ENCODE data around the gene CCDC149. TPM values are rescaled to one million over a fixed set of nuclear protein-coding genes. Genes with fewer than 3 reads are reported as not detected.

CCDC149 gene
- total RNA-seq, 1 donor from 2014 or later = 10.2 TPM

DNA sequence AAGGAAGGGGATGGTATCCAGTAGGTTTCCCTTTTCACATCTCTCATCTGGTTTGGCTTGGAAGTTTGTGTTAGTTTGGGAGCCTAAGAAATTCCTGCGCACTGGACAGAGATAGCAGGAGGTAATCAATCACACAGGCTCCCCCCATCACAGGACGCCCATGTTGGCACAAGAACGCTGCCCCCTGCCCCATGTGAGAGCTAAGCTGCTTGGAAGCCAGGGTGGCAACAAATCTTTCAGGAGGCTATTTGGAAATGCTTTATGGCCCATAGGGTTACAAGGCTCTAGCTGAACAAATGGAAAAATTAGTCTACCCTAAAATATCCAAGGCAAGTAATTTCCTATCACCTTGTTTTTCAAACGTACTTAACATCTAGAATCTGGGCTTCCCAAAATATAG is 63.5 kb downstream of the CCDC149 start:
- H3K27ac ChIP-seq (ENCODE audit: low read depth, low read length) = no peak overlapping the region
- FAIRE-seq (no peak), DNase-seq (ENCODE audit: low read depth) (no peak)
- H3K36me3 ChIP-seq (ENCODE audit: insufficient read depth, low read length) = no peaks in the 10 kb centered on the region
- H3K4me1 Mint-ChIP-seq (ENCODE audit: low read depth, unreplicated experiment) = peaks cover 27% of the 10 kb centered on the region
- H3K9ac ChIP-seq (ENCODE audit: low read length) = no peak overlapping the region
- peaks cover 26% of the 10 kb centered on the region for H3K4me1 ChIP-seq (ENCODE audit: insufficient read depth, low read length)
- no peaks in the 10 kb centered on the region for H3K79me2 ChIP-seq (ENCODE audit: insufficient read depth, low read length)
- TF ChIP-seq EZH2 (IDR thresholded peaks at IDR 0.05; ENCODE audit: insufficient read depth, low read length) = no peak
- TF ChIP-seq, protein P1, sequence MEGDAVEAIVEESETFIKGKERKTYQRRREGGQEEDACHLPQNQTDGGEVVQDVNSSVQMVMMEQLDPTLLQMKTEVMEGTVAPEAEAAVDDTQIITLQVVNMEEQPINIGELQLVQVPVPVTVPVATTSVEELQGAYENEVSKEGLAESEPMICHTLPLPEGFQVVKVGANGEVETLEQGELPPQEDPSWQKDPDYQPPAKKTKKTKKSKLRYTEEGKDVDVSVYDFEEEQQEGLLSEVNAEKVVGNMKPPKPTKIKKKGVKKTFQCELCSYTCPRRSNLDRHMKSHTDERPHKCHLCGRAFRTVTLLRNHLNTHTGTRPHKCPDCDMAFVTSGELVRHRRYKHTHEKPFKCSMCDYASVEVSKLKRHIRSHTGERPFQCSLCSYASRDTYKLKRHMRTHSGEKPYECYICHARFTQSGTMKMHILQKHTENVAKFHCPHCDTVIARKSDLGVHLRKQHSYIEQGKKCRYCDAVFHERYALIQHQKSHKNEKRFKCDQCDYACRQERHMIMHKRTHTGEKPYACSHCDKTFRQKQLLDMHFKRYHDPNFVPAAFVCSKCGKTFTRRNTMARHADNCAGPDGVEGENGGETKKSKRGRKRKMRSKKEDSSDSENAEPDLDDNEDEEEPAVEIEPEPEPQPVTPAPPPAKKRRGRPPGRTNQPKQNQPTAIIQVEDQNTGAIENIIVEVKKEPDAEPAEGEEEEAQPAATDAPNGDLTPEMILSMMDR (IDR thresholded peaks at IDR 0.05; ENCODE audit: insufficient read depth, low read depth, low read length) = no peak
- H3K4me2 ChIP-seq (ENCODE audit: low read length) = no peak overlapping the region
- no peak overlapping the region for H3K27ac Mint-ChIP-seq (ENCODE audit: unreplicated experiment)
- peaks cover 3% of the 10 kb centered on the region for H3K36me3 Mint-ChIP-seq (ENCODE audit: low read depth, unreplicated experiment)
- H3K27me3 ChIP-seq (ENCODE audit: insufficient read depth, low read length) = no peaks in the 10 kb centered on the region
- H3K9me3 ChIP-seq (ENCODE audit: insufficient read depth, low read depth, low read length) = no peaks in the 10 kb centered on the region
- H3K4me3 ChIP-seq (ENCODE audit: insufficient read depth, low read depth, low read length) = no peak overlapping the region
- H2AFZ ChIP-seq (ENCODE audit: low read depth, low read length) = no peak overlapping the region
- no peaks in the 10 kb centered on the region for H4K20me1 ChIP-seq (ENCODE audit: insufficient read depth, low read length)
- no peaks in the 10 kb centered on the region for H3K27me3 Mint-ChIP-seq (ENCODE audit: low read depth, unreplicated experiment)
- H3K9me3 Mint-ChIP-seq (ENCODE audit: unreplicated experiment) = peaks cover 2% of the 10 kb centered on the region
- no peak overlapping the region for H3K4me3 Mint-ChIP-seq (ENCODE audit: unreplicated experiment)

DNA sequence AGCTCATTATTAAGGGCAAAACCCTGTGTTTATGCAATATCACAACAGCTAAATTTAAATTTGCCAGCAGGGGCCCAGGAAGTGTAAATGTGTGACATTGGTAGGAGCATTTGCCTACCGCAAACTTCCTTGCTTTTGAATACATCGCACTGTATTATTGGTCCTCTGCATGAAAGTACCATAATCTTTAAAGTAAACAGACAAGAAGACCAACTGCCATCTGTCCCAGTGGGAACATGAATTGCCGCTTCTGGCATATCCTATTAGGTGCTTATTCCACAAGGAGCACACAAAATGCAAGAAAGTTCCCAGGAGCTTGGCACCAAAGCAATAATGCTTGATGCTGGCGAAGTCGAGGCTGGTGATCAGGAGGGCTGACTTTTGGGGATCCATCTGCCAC is 66.1 kb downstream of the CCDC149 start:
- Histone ChIP-seq H3K79me2 (ENCODE audit: insufficient read depth, low read length) (no peaks in the 10 kb centered on the region), H3K27me3 (ENCODE audit: insufficient read depth, low read length) (no peaks in the 10 kb centered on the region), H2AFZ (ENCODE audit: low read depth, low read length) (no peak overlapping the region), H3K9me3 (ENCODE audit: insufficient read depth, low read depth, low read length) (no peaks in the 10 kb centered on the region), H3K36me3 (ENCODE audit: insufficient read depth, low read length) (no peaks in the 10 kb centered on the region), H3K4me3 (ENCODE audit: insufficient read depth, low read depth, low read length) (no peak overlapping the region), H3K4me2 (ENCODE audit: low read length) (no peak overlapping the region), H3K9ac (ENCODE audit: low read length) (no peak overlapping the region), H4K20me1 (ENCODE audit: insufficient read depth, low read length) (no peaks in the 10 kb centered on the region), H3K27ac (ENCODE audit: low read depth, low read length) (no peak overlapping the region), H3K4me1 (ENCODE audit: insufficient read depth, low read length) (peaks cover 13% of the 10 kb centered on the region)
- no peak overlapping the region for H3K27ac Mint-ChIP-seq (ENCODE audit: unreplicated experiment)
- H3K4me3 Mint-ChIP-seq (ENCODE audit: unreplicated experiment) = no peak overlapping the region
- FAIRE-seq (no peak), DNase-seq (ENCODE audit: low read depth) (no peak)
- peaks cover 17% of the 10 kb centered on the region for H3K4me1 Mint-ChIP-seq (ENCODE audit: low read depth, unreplicated experiment)
- TF ChIP-seq, protein P1 (IDR thresholded peaks at IDR 0.05; ENCODE audit: insufficient read depth, low read depth, low read length) = no peak
- no peak for TF ChIP-seq EZH2 (IDR thresholded peaks at IDR 0.05; ENCODE audit: insufficient read depth, low read length)
- H3K9me3 Mint-ChIP-seq (ENCODE audit: unreplicated experiment) = no peaks in the 10 kb centered on the region
- no peaks in the 10 kb centered on the region for H3K27me3 Mint-ChIP-seq (ENCODE audit: low read depth, unreplicated experiment)
- no peaks in the 10 kb centered on the region for H3K36me3 Mint-ChIP-seq (ENCODE audit: low read depth, unreplicated experiment)

DNA sequence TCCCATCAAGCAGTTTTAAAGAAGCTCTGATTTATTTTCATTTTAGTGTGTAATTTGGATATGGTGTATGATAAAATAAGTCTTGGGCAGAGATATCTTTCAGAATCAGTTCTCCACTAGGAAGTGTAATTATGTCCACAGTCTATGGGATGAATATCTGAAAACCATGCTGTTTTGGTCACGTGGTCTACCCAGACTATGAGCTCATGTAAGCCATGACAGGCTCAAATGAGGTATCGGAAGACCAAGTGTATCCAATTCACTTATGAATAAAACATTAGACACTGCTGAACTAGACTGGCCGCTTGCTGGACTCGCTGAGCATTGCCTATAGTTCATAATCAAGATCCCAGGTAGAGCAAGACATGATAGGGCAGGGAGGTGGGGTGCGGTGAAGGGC is 66.9 kb downstream of the CCDC149 start:
- H3K4me1 Mint-ChIP-seq (ENCODE audit: low read depth, unreplicated experiment) = peaks cover 10% of the 10 kb centered on the region
- H3K27ac ChIP-seq (ENCODE audit: low read depth, low read length) = no peak overlapping the region
- DNase-seq (ENCODE audit: low read depth) (no peak), FAIRE-seq (no peak)
- H3K4me3 ChIP-seq (ENCODE audit: insufficient read depth, low read depth, low read length) = no peak overlapping the region
- H3K4me1 ChIP-seq (ENCODE audit: insufficient read depth, low read length) = peaks cover 6% of the 10 kb centered on the region
- no peak overlapping the region for H3K4me3 Mint-ChIP-seq (ENCODE audit: unreplicated experiment)
- H3K27ac Mint-ChIP-seq (ENCODE audit: unreplicated experiment) = no peak overlapping the region
- H2AFZ ChIP-seq (ENCODE audit: low read depth, low read length) = no peak overlapping the region
- no peaks in the 10 kb centered on the region for H3K27me3 ChIP-seq (ENCODE audit: insufficient read depth, low read length)
- no peak for TF ChIP-seq EZH2 (IDR thresholded peaks at IDR 0.05; ENCODE audit: insufficient read depth, low read length)
- TF ChIP-seq, protein P1 (IDR thresholded peaks at IDR 0.05; ENCODE audit: insufficient read depth, low read depth, low read length) = no peak
- H3K9me3 Mint-ChIP-seq (ENCODE audit: unreplicated experiment) = no peaks in the 10 kb centered on the region
- H3K36me3 Mint-ChIP-seq (ENCODE audit: low read depth, unreplicated experiment) = no peaks in the 10 kb centered on the region
- no peak overlapping the region for H3K4me2 ChIP-seq (ENCODE audit: low read length)
- H3K36me3 ChIP-seq (ENCODE audit: insufficient read depth, low read length) = no peaks in the 10 kb centered on the region
- no peaks in the 10 kb centered on the region for H3K27me3 Mint-ChIP-seq (ENCODE audit: low read depth, unreplicated experiment)
- no peak overlapping the region for H3K9ac ChIP-seq (ENCODE audit: low read length)
- H4K20me1 ChIP-seq (ENCODE audit: insufficient read depth, low read length) = no peaks in the 10 kb centered on the region
- H3K79me2 ChIP-seq (ENCODE audit: insufficient read depth, low read length) = no peaks in the 10 kb centered on the region
- H3K9me3 ChIP-seq (ENCODE audit: insufficient read depth, low read depth, low read length) = no peaks in the 10 kb centered on the region

All from astrocyte (in vitro differentiated cells and primary cell).